RKO (cell line): Measurements from ENCODE around the gene BEND7.
"Not testable (repeated sequence)": the region's sequence is repeated elsewhere in the genome, so short reads cannot be mapped to it uniquely, and the experiment has no call there.

Experiments
- DNase-seq: peaks from one replicate; pipeline ENCODE4 v3.0.0-alpha.2; 2016; ENCODE audit warnings: low spot score

The BEND7 gene

GRCh38 chr10:13420532-13421307 is 108.1 kb downstream of the BEND7 start:
- DNase-seq = no peak

GRCh38 chr10:13417459-13418126 is 111.2 kb downstream of the BEND7 start:
- DNase-seq = no peak

- no peak for DNase-seq
Measured at GRCh38 chr10:13416760-13417159, 112.1 kb downstream of the BEND7 start.

- peak; percentile 44 for DNase-seq
Measured at GRCh38 chr10:13414855-13415254, 114.0 kb downstream of the BEND7 start.

GRCh38 chr10:13414137-13414536 is 114.7 kb downstream of the BEND7 start:
- no peak for DNase-seq

- no peak for DNase-seq
Measured at GRCh38 chr10:13412894-13413293, 115.9 kb downstream of the BEND7 start.

GRCh38 chr10:13404791-13405190 is 124.0 kb downstream of the BEND7 start:
- DNase-seq = no peak

GRCh38 chr10:13404305-13404759 is 124.5 kb downstream of the BEND7 start:
- DNase-seq = no peak

GRCh38 chr10:13403426-13403825 is 125.4 kb downstream of the BEND7 start:
- DNase-seq = not testable (repeated sequence)

- no peak for DNase-seq
Measured at GRCh38 chr10:13402021-13402420, 126.8 kb downstream of the BEND7 start.

- DNase-seq = no peak
Measured at GRCh38 chr10:13401142-13401541, 127.7 kb downstream of the BEND7 start.

GRCh38 chr10:13400196-13400965 is 128.4 kb downstream of the BEND7 start:
- DNase-seq = no peak

- DNase-seq = no peak
Measured at GRCh38 chr10:13399752-13400151, 129.1 kb downstream of the BEND7 start.

- no peak for DNase-seq
Measured at GRCh38 chr10:13399236-13399635, 129.6 kb downstream of the BEND7 start.

GRCh38 chr10:13397052-13397451 is 131.8 kb downstream of the BEND7 start:
- no peak for DNase-seq

GRCh38 chr10:13396369-13396768 is 132.4 kb downstream of the BEND7 start:
- DNase-seq = no peak

GRCh38 chr10:13395540-13395939 is 133.3 kb downstream of the BEND7 start:
- no peak for DNase-seq

- DNase-seq = no peak
Measured at GRCh38 chr10:13393640-13394039, 135.2 kb downstream of the BEND7 start.

- no peak for DNase-seq
Measured at GRCh38 chr10:13392701-13393100, 136.1 kb downstream of the BEND7 start.
